Measurements from ENCODE around the gene APLF. TPM values are rescaled to one million over a fixed set of nuclear protein-coding genes. Genes with fewer than 3 reads are reported as not detected.

The APLF gene
- total and polyA plus RNA-seq, 9 donors, result 1.0 to 14.1 (median 9.3) TPM

- TF ChIP-seq POLR2A (IDR thresholded peaks at IDR 0.05) (no peak), EP300 (IDR thresholded peaks at IDR 0.05) (no peak)
- TF ChIP-seq, protein P1, sequence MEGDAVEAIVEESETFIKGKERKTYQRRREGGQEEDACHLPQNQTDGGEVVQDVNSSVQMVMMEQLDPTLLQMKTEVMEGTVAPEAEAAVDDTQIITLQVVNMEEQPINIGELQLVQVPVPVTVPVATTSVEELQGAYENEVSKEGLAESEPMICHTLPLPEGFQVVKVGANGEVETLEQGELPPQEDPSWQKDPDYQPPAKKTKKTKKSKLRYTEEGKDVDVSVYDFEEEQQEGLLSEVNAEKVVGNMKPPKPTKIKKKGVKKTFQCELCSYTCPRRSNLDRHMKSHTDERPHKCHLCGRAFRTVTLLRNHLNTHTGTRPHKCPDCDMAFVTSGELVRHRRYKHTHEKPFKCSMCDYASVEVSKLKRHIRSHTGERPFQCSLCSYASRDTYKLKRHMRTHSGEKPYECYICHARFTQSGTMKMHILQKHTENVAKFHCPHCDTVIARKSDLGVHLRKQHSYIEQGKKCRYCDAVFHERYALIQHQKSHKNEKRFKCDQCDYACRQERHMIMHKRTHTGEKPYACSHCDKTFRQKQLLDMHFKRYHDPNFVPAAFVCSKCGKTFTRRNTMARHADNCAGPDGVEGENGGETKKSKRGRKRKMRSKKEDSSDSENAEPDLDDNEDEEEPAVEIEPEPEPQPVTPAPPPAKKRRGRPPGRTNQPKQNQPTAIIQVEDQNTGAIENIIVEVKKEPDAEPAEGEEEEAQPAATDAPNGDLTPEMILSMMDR (IDR thresholded peaks at IDR 0.05), result no peak
- no peaks in the 10 kb centered on the region for H3K9me3 ChIP-seq
- 93 to 99% (median 96%) methylated on average over 3 of the region's 3 CpGs for WGBS, 3 donors
- no peak for DNase-seq
- intact Hi-C loops (cut with DNase I), result no loop called here
- H3K36me3 ChIP-seq, result no peaks in the 10 kb centered on the region
- H3K4me3 ChIP-seq, result no peak overlapping the region
- H3K27ac ChIP-seq, result no peak overlapping the region
- H3K4me1 ChIP-seq (ENCODE audit: insufficient read depth), result no peaks in the 10 kb centered on the region
- H3K27me3 ChIP-seq, result no peaks in the 10 kb centered on the region
Measured at GRCh38 chr2:68536000-68536399, 68.6 kb downstream of the APLF start.

GRCh38 chr2:68537011-68537410 is 69.6 kb downstream of the APLF start:
- TF ChIP-seq, protein P1 (IDR thresholded peaks at IDR 0.05), result no peak
- TF ChIP-seq POLR2A (IDR thresholded peaks at IDR 0.05), result no peak
- TF ChIP-seq EP300 (IDR thresholded peaks at IDR 0.05), result no peak

GRCh38 chr2:68537809-68538208 is 70.4 kb downstream of the APLF start:
- Histone ChIP-seq H3K4me1 (ENCODE audit: insufficient read depth) (no peaks in the 10 kb centered on the region), H3K9me3 (no peaks in the 10 kb centered on the region), H3K4me3 (no peak overlapping the region), H3K27ac (no peak overlapping the region), H3K36me3 (no peaks in the 10 kb centered on the region), H3K27me3 (no peaks in the 10 kb centered on the region)
- DNase-seq, result no peak
- 80 to 88% (median 82%) methylated on average over 2 of the region's 2 CpGs for WGBS, 3 donors
- intact Hi-C loops (cut with DNase I), result no loop called here
- TF ChIP-seq POLR2A (IDR thresholded peaks at IDR 0.05), result no peak
- no peak for TF ChIP-seq EP300 (IDR thresholded peaks at IDR 0.05)
- TF ChIP-seq, protein P1 (IDR thresholded peaks at IDR 0.05), result no peak

More at GRCh38 chr2:68537011-68537410, 69.6 kb downstream of the APLF start:
- Histone ChIP-seq H3K4me3 (no peak overlapping the region), H3K27me3 (no peaks in the 10 kb centered on the region), H3K4me1 (ENCODE audit: insufficient read depth) (no peaks in the 10 kb centered on the region), H3K27ac (no peak overlapping the region), H3K36me3 (no peaks in the 10 kb centered on the region), H3K9me3 (no peaks in the 10 kb centered on the region)
- 88 to 92% (median 89%) methylated on average over 4 of the region's 4 CpGs for WGBS, 3 donors
- intact Hi-C loops (cut with DNase I), result no loop called here
- DNase-seq, result no peak

DNA sequence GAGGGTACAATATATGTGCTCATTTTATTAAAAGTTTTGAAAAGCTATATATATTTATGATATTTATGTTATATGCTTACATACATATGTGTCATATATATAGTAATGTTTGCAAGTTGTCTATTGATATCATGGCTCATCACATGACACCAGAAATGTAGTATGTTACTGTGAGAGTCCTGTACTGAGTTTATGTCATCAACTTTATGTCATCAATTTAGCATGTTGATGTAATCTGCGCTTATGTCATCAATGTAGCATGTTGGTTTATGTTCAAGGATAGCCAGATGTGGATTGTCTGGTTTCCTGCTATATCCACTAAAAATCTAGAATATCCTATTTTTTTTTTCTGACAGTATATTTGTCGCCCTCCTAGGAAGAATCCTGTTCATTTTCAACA is 77.4 kb downstream of the APLF start:
- no peaks in the 10 kb centered on the region for H3K4me1 ChIP-seq (ENCODE audit: insufficient read depth)
- WGBS, 3 donors, result 94 to 97% (median 96%) methylated on average over 2 of the region's 2 CpGs
- DNase-seq, result no peak
- H3K9me3 ChIP-seq, result no peaks in the 10 kb centered on the region
- no peaks in the 10 kb centered on the region for H3K36me3 ChIP-seq
- H3K27me3 ChIP-seq, result no peaks in the 10 kb centered on the region
- H3K4me3 ChIP-seq, result no peak overlapping the region
- no peak overlapping the region for H3K27ac ChIP-seq
- no peak for TF ChIP-seq EP300 (IDR thresholded peaks at IDR 0.05)
- no peak for TF ChIP-seq POLR2A (IDR thresholded peaks at IDR 0.05)
- TF ChIP-seq, protein P1 (IDR thresholded peaks at IDR 0.05), result no peak
- intact Hi-C loops (cut with DNase I), result no loop called here

All from ovary (tissue), 9 donors.